Endothelial cell of umbilical vein (primary cell): ENCODE measurements around the gene CCR5AS.

ENCODE experiments used
- BruUV-seq: library from RNA; stranded (reverse); fragments of 400-500 nt; replicated peaks from 2 replicates; lab custom pipeline; 2021; lab: Mats Ljungman, UMichigan
- CTCF ChIA-PET: fragments of 300-600, 350-600 bp; sonication (Branson Sonifier 250); formaldehyde crosslinking; loops from one replicate; lab custom pipeline; 2021; ENCODE audit warnings: antibody characterized with exemption, inconsistent platforms; lab: Charles Lee
- POLR2A ChIA-PET: fragments of 300-600, 350-600 bp; sonication (Branson Sonifier 250); formaldehyde crosslinking; loops from one replicate; lab custom pipeline; 2021; ENCODE audit warnings: antibody characterized with exemption, inconsistent platforms; lab: Charles Lee
- DNase-seq: peaks from one replicate; pipeline ENCODE4 v3.0.0-alpha.2; 2011; ENCODE audit warnings: low read depth, low spot score
- FAIRE-seq: peaks from 2 replicates; lab custom pipeline; 2011; peaks lifted over from hg19 to GRCh38; lab: Jason Lieb, UNC
- H2AFZ ChIP-seq: 2 replicates; pipeline ENCODE4 v1.6.0; 2012; ENCODE audit warnings: low read depth, low read length, control low read depth, inconsistent platforms
- H3K27ac ChIP-seq: 2 replicates; pipeline ENCODE4 v1.5.1; 2011; ENCODE audit warnings: low read depth, mild to moderate bottlenecking, control low read depth, low read length, moderate library complexity; ENCODE audit not compliant: insufficient read depth
- H3K27me3 ChIP-seq, 2 experiments: 2 replicates each; pipeline versions ENCODE4 v1.6.0 to v1.6.1; 2011; ENCODE audit warnings: low read length in 2 of 2, mixed read lengths in 1 of 2; ENCODE audit not compliant: control insufficient read depth in 2 of 2, insufficient read depth in 2 of 2
- H3K36me3 ChIP-seq, 2 experiments: 2 replicates in 1 of 2; 3 replicates in 1 of 2; pipeline ENCODE4 v1.5.1; 2011; ENCODE audit warnings: low read length in 2 of 2, mild to moderate bottlenecking in 1 of 2, moderate library complexity in 1 of 2; ENCODE audit not compliant: control insufficient read depth in 2 of 2, insufficient read depth in 2 of 2; ENCODE audit errors: extremely low read depth in 1 of 2
- H3K4me1 ChIP-seq: 3 replicates; pipeline ENCODE4 v1.5.1; 2011; ENCODE audit warnings: mild to moderate bottlenecking, low read length; ENCODE audit not compliant: control insufficient read depth, insufficient read depth; ENCODE audit errors: extremely low read depth
- H3K4me2 ChIP-seq: 2 replicates; pipeline ENCODE4 v1.6.1; 2011; ENCODE audit warnings: low read length, control low read depth, mixed read lengths; ENCODE audit not compliant: insufficient read depth
- H3K4me3 ChIP-seq, 3 experiments: fragments of 200-600 bp in 1 of 3; sonication (generic), shearing (Covaris generic) in 1 of 3; replicated peaks in 1 of 3; 2 replicates each; pipeline ENCODE4 v1.5.1; 2011 to 2016; ENCODE audit warnings: control low read depth in 3 of 3, low read length in 3 of 3, mild to moderate bottlenecking in 2 of 3, inconsistent platforms in 1 of 3, low read depth in 1 of 3, moderate library complexity in 1 of 3; ENCODE audit not compliant: insufficient read depth in 1 of 3
- H3K79me2 ChIP-seq: 2 replicates; pipeline ENCODE4 v1.6.0; 2012; ENCODE audit warnings: low read length, inconsistent platforms; ENCODE audit not compliant: control insufficient read depth, insufficient read depth
- H3K9ac ChIP-seq: replicated peaks from 2 replicates; pipeline ENCODE3; 2011; ENCODE audit warnings: low read length, control low read depth; ENCODE audit not compliant: insufficient read depth; ENCODE audit errors: extremely low read depth
- H3K9me1 ChIP-seq: replicated peaks from 3 replicates; pipeline ENCODE4 v1.6.0; 2011; ENCODE audit warnings: mild to moderate bottlenecking, low read length; ENCODE audit not compliant: control insufficient read depth, insufficient read depth; ENCODE audit errors: extremely low read depth
- H3K9me3 ChIP-seq: replicated peaks from 2 replicates; pipeline ENCODE4 v1.5.1; 2012; ENCODE audit warnings: low read length, inconsistent platforms; ENCODE audit not compliant: control insufficient read depth, insufficient read depth
- H4K20me1 ChIP-seq: replicated peaks from 2 replicates; pipeline ENCODE3; 2011; ENCODE audit warnings: mild to moderate bottlenecking, low read length; ENCODE audit not compliant: control insufficient read depth, insufficient read depth; ENCODE audit errors: extremely low read depth
- EZH2 ChIP-seq: IDR thresholded peaks from 2 replicates; pipeline ENCODE4 v1.6.1; 2012; ENCODE audit warnings: borderline replicate concordance, low read depth, mild to moderate bottlenecking, moderate library complexity, low read length, inconsistent platforms; ENCODE audit not compliant: severe bottlenecking
- FOS ChIP-seq: IDR thresholded peaks from 2 replicates; pipeline ENCODE4 v1.6.1; 2011; ENCODE audit warnings: mild to moderate bottlenecking, low read length, moderate library complexity, borderline replicate concordance; ENCODE audit not compliant: insufficient read depth
- GATA2 ChIP-seq: IDR thresholded peaks from 2 replicates; pipeline ENCODE4 v1.7.0; 2011; ENCODE audit warnings: low read depth, mild to moderate bottlenecking, moderate library complexity, mixed read lengths, low read length; ENCODE audit not compliant: insufficient read length, insufficient read depth
- JUN ChIP-seq: IDR thresholded peaks from 2 replicates; pipeline ENCODE4 v1.6.1; 2011; ENCODE audit warnings: borderline replicate concordance, low read depth; ENCODE audit not compliant: insufficient read length, insufficient read depth
- MYC ChIP-seq: IDR thresholded peaks from one replicate; pipeline ENCODE4 v1.6.1; 2011; ENCODE audit warnings: mild to moderate bottlenecking, low read depth, low read length
- POLR2A ChIP-seq: IDR thresholded peaks from 2 replicates; pipeline ENCODE4 v1.6.1; 2012; ENCODE audit warnings: low read depth, mild to moderate bottlenecking, control low read depth, low read length
- POLR2AphosphoS5 ChIP-seq: IDR thresholded peaks from 2 replicates; pipeline ENCODE4 v1.6.1; 2012; ENCODE audit warnings: low read depth, mild to moderate bottlenecking, control low read depth, low read length, moderate library complexity; ENCODE audit not compliant: insufficient read depth
- dilution Hi-C: fragments of 300-500 bp; cut with MboI; formaldehyde crosslinking; loops from one replicate; pipeline ENCODE4 v1.15.0; 2019; ENCODE audit warnings: low sequenced_read_pairs; ENCODE audit not compliant: extremely low pct_ligation_motif_present
- intact Hi-C: fragments of 100-400 bp; cut with micrococcal nuclease; formaldehyde crosslinking; loops from one replicate; pipeline ENCODE4 v1.10.0; 2022
- TF ChIP-seq, protein P1 (sequence below): IDR thresholded peaks from 2 replicates; pipeline ENCODE4 v1.6.1; 2011; ENCODE audit not compliant: insufficient read depth, insufficient read length
- TF ChIP-seq, protein P2 (sequence below), 2 donors: IDR thresholded peaks; 1 replicate in 1 of 2; 2 replicates in 1 of 2; pipeline ENCODE4 v1.5.1; 2011; ENCODE audit warnings: low read length in 2 of 2, mild to moderate bottlenecking in 2 of 2, moderate library complexity in 2 of 2, control low read depth in 1 of 2, inconsistent platforms in 1 of 2, low read depth in 1 of 2; ENCODE audit not compliant: insufficient read depth in 1 of 2; ENCODE audit errors: extremely low read depth in 1 of 2

Gene CCR5AS

DNA sequence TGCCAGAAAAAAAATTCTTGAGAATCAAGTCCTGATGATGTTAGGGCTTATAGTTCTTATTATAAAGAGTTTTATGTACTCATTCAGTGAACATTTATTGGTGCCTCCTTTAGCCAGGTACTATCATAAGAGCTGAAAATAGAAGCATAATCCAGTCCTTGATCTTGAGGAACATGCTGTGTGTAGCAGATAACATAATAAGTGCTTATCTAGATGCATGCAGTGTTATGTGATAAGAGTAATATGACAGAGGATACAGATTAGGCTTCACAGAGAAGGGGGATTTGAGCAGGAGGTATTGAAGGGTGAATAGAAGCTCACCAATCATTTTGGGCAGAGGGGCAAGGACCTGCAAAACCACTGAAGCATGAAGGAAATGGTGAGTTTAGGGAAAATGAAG is 51.9 kb downstream of the CCR5AS start:
- Histone ChIP-seq H3K36me3 (no peaks in the 10 kb centered on the region), H3K27me3 (peaks cover 9 to 10% of the 10 kb centered on the region in 2 experiments), H3K4me3 (no peak overlapping the region), H3K9me3 (no peaks in the 10 kb centered on the region), H3K79me2 (no peaks in the 10 kb centered on the region), H2AFZ (no peak overlapping the region), H3K9me1 (no peaks in the 10 kb centered on the region), H3K27ac (no peak overlapping the region), H3K9ac (no peak overlapping the region), H4K20me1 (no peaks in the 10 kb centered on the region), H3K4me2 (no peak overlapping the region), H3K4me1 (no peaks in the 10 kb centered on the region)
- dilution Hi-C loops, result no loop called here
- intact Hi-C loops, result no loop called here
- FAIRE-seq (no peak), DNase-seq (no peak)
- no peak for TF ChIP-seq FOS
- no peak for TF ChIP-seq JUN
- no peak for TF ChIP-seq POLR2A
- TF ChIP-seq POLR2AphosphoS5, result no peak
- TF ChIP-seq EZH2, result no peak
- TF ChIP-seq, protein P1, sequence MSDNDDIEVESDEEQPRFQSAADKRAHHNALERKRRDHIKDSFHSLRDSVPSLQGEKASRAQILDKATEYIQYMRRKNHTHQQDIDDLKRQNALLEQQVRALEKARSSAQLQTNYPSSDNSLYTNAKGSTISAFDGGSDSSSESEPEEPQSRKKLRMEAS, result no peak
- no peak for TF ChIP-seq GATA2
- TF ChIP-seq, protein P2, sequence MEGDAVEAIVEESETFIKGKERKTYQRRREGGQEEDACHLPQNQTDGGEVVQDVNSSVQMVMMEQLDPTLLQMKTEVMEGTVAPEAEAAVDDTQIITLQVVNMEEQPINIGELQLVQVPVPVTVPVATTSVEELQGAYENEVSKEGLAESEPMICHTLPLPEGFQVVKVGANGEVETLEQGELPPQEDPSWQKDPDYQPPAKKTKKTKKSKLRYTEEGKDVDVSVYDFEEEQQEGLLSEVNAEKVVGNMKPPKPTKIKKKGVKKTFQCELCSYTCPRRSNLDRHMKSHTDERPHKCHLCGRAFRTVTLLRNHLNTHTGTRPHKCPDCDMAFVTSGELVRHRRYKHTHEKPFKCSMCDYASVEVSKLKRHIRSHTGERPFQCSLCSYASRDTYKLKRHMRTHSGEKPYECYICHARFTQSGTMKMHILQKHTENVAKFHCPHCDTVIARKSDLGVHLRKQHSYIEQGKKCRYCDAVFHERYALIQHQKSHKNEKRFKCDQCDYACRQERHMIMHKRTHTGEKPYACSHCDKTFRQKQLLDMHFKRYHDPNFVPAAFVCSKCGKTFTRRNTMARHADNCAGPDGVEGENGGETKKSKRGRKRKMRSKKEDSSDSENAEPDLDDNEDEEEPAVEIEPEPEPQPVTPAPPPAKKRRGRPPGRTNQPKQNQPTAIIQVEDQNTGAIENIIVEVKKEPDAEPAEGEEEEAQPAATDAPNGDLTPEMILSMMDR (IDR thresholded peaks at IDR 0.05; ENCODE audit: extremely low read depth in 1 of 2, insufficient read depth in 1 of 2, low read depth in 1 of 2, low read length in 2 of 2), result no peak
- no peak for TF ChIP-seq MYC
- BruUV-seq, result no TSS peak
- CTCF ChIA-PET, result interaction anchor here (0.9 kb wide), 1 partner anchor 72 kb away, joined by 4 read pairs; no protein-coding TSS in a partner anchor
- POLR2A ChIA-PET, result no interaction called here
